Esophagus mucosa (tissue), 1 donor: ENCODE results near the gene MEGF9. TPM values are rescaled to one million over a fixed set of nuclear protein-coding genes. Genes with fewer than 3 reads are reported as not detected.
"Not testable (repeated sequence)": the region's sequence is repeated elsewhere in the genome, so short reads cannot be mapped to it uniquely, and the experiment has no call there.

ENCODE experiments used
- ATAC-seq: fragments of 200-7000 bp; cut with Tn5 transposase; one replicate; pipeline ENCODE4 v1.9.1; 2020
- total RNA-seq: library from RNA; stranded (reverse); gene quantifications from one replicate; pipeline ENCODE4 v1.2.4, GENCODE V29; 2023
- donor health status: DM: yes; HTN: yes; CAD: no.

Gene MEGF9
- total RNA-seq, 1 donor from 2014 or later, result 9.8 TPM

DNA sequence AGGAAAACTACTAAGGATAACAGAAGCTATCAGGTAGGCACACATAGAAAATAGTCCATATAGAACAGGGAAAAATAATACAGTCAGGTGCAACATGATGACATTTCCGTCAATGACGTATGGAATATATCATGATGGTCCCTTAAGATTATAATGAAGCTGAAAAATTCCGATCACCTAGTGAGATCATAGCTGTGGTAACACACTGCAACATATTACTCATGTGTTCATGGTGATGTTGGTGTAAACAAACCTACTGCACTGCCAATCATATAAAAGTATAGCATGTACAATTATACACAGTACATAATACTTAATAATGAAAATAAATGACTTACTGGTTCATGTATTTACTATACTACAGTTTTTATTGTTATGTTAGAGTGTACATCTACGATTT, 60.0 kb downstream of the MEGF9 start:
- ATAC-seq, result no peak

DNA sequence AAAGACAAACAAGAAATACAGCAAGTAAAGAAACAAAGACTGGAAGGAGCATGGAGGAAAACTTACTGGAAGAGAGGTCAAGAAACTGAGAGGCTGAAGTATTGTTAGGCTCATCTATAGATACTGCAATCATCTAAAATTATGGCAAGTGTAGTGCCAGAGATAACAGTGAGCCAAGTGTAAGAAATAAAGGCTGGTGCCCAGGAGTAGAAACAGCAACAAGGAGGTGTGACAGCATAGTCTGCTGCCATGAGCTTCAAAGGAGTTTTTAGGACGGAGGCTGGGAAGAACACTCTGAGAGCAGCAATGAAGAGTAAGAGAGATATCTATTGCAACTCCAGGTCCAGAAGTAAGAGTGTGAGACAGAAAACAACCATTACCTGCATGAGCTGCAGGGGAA, 60.5 kb downstream of the MEGF9 start:
- ATAC-seq, result no peak

DNA sequence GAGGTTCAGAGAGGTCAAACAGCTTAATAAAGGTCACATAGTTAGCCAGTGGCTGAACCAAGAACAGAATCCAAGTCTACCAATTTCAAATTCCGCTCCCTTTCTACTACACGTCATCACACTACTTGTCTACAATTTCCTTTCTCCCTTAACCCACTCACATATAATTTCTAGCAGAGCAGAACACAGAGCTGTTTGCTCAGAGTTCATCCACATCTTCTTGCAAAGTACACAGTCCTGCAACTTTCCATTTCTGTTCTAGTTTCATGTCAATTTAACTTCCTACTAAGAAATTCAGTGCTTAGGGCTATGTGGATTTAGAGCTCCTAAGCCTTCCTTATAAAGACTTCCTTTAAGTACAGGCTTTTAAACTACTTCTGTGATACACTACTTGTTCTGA, 61.3 kb downstream of the MEGF9 start:
- ATAC-seq, result no peak

DNA sequence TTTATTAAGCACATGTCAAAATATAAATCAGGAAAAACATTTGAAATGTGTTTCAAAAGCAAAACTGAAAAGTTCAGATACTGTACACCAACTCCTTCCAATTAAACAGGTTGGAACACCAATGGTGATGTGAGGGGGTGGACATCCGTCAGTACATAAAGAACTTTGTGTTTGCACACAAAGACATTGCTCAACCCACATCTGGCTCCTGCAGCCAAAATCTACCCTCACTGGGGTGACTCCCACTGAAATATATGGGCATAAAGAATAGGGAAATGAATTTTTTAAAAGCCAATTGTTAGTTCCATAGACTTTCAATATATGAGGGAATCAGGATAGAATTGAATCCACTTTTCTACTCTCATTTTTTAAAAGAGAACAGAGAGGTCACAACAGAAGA, 63.9 kb downstream of the MEGF9 start:
- ATAC-seq, result no peak

DNA sequence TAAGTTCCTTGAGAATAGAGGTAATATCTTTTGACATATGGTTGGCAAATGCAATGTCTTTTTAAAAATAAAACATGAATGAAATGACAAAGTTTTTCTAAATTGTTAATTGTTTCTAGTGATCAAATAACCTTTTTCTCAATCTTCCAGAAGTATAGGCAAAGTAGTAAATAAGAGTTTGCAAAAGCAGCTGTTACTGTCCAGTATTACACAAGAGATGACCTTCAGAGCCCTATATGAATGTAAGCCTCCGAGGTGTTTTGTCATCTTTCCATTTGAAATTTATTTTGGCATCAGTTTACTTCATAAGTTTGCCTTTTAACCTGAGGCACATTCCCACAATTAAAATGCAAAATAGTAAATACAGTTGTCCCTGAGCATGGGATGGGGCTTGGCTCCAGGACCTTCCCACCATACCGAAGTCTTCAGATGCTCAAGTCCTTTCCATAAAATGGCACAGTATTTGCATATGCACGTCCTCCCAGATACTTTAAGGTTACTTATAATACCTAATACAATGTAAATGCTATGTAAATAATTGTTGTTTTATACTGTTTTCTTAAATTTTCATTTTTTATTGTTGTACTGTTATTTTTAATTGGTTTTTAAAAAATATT, 65.6 kb downstream of the MEGF9 start:
- no peak for ATAC-seq

DNA sequence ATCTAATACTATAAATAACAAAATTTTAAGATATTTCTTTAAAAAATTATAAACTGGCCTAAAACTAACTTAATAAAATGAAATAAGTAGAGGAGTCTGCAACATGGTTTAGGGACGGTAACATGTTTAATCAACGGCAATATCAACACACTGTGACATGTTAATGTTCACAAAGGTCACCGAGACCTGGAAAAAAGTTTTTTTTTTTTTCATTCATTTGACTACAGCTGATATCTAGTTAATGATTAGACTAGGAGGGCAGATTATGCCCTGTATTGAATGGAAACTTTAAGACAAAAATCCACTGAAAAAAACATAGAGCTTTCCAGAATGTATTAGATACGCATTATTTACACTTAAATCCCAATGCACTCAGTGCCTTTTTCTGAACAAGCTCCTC, 67.3 kb downstream of the MEGF9 start:
- no peak for ATAC-seq

DNA sequence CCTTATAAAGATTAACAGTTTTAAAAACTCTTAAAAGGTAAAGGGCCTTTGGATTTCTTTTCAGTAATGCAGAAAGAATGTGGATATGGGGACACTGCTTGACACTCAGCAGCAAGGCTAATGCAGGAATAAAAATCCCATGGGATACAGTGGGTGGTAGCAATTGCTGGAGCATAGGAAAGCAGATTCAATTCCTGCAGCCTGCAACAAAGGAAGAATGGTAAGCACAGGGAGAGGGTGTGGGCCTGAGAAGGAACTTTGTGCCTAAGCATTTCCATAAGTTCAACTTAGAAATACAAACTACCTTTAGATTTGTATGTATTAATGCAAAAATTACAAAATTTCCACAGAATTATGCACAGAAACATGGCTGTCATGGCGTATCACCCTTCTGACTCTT, 68.5 kb downstream of the MEGF9 start:
- no peak for ATAC-seq

DNA sequence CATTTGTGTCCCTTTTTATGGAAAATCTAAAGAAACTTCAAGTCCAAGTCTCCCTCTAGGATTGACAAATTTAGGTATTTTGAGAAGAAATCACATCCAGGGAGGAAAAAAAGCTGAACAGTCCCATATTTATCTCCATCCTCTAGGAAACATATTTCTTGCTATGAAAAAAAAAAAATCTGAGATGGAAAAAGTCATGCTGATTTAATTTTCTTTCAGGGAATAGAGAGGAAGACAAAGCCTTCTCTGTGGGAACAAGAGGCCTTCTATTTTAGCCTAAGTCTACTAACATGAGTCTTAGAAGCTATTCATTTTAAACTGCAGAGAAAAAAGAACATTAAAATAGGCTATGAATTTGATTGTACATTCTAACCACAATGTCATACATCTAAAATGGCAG, 71.2 kb downstream of the MEGF9 start:
- ATAC-seq, result no peak

DNA sequence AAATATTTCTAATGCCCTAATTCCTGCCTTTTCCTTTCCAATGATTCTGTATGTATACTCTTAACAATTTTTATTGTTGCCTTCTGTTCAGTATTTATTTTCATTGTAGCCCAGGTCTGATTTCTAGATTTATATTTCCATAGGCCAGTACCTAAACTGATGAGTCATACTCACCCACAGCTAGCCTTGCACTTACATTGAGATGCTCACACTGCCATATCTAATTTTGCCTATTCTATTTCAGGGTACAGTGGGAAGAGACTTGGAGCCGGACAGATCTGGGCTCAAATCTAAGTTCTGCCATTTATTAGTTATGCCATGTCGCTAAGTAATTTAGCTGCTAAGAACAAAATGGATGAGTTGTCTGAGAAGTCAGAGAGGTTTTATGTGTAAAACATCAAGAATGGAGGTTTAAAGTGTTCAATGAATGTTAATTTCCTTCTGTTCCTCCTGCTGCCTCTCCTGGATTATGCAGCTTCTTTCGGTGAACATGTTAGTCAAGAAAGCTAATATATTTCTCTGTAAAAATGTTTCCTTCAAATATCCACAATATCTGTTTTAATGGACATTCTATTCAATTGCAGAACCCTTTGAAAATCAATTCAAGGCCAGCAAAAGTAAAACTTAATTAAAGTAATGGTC, 72.0 kb downstream of the MEGF9 start:
- no peak for ATAC-seq

DNA sequence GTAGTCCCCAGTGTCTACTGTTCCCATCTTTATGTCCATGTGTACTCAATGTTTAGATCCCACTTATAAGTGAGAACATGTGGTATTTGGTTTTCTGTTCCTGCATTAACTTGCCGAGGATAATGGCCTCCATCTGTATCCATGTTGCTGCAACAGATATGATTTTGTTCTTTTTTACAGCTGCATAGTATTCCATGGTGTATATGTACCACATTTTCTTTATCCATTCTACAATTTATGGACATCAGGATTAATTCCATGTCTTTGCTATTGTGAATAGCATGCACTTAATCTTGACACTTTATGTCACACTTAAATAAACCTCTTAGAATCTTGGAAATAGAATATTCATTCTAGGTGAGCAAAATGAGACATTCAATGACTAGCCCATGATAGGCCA, 73.4 kb downstream of the MEGF9 start:
- not testable (repeated sequence) for ATAC-seq

DNA sequence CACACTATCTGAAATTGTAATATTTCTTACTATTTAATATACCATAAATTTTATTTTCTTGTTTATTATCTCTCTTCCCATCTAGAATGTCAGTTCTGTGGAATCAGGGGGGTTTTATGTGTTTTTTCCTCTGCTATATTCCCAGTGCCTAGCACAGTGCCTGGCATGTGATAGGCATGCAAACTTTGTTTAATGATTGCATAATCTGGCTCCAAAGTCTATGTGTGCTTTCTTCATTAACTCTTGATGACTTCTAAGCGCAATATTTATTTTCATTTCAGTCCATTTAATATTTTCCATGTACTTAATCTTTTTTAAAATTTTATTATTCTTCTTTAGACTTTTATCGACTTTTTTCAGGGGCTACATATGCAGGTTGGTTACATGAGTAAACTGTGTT, 73.9 kb downstream of the MEGF9 start:
- ATAC-seq, result no peak

DNA sequence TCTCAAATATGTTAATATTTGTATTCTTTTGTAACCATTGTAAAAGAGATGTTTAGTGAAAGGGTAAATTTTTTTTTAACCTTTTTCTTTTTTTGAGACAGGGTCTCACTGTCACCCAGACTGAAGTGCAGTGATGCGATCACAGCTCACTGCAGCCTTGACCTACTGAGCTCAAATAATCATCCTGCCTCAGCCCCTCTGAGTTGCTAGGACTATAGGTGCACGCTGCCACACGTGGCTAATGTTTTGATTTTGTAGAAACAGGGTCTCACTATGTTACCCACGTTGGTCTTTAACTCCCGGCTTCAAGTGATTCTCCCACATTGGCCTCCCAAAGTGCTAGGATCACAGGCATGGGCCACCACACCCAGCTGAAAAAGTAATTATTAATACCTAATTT, 76.4 kb downstream of the MEGF9 start:
- ATAC-seq, result no peak

DNA sequence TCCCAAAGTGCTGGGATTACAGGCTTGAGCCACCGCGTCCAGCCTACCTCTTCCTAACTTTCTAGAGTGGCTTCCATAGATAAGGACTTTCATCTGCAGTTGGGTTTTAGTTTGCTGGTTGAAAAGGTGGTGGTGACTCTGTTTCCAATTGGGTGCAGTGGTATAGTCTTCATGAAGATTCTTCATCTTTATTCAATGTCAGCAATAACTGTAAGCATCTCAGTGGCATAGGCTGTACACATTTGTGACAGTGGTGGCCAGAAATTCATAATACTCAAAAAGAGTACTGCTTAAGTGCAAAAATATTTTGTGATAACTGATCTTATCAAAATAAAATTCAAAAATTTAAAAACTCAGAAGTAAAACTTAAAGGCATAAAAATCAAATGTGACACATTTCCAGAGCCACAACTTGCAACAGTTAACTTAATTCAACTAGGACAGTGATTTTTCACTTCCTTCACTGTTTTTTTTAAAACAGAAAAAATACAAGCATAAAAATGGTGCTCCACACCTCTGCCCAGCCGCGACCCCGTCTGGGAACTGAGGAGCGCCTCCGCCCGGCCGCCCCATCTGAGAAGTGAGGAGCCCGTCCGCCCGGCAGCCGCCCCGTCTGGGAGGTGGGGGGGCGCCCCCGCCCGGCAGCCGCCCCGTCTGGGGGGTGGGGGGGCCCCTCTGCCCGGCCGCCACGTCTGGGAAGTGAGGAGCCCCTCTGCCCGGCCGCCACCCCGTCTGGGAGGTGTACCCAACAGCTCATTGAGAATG, 77.9 kb downstream of the MEGF9 start:
- no peak for ATAC-seq

DNA sequence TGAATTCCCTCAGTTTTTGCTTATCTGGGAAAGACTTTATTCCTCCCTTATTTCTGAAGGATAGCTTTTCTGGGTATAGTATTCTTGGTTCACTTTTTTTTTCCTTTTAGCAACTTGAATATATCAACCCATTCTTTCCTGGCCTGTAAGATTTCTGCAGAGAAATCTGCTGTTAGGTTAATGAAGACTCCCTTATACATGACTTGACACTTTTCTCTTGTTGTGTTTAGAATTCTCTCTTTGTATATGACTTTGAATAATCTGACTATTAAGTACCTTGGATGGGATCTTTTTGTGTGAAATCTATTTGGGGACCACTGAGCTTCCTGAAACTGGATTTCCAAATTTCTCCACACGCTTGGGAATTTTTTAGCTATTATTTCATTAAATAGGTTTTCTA, 79.3 kb downstream of the MEGF9 start:
- no peak for ATAC-seq

DNA sequence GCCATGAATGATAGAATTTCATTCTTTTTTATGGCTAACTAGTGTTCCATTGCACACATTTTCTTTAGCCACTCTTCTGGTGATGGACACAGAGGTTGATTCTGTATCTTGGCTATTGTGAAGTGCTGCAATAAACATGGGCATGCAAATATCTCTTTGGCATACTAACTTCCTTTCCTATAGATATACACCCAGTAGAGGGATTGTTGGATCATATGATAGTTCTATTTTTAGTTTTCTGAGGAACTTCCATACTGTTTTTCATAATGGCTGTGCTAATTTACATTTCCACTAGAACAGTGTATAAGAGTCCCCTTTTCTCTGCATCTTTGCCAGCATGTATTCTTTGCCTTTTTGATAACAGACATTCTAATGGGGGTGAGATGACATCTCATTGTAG, 83.9 kb downstream of the MEGF9 start:
- no peak for ATAC-seq

DNA sequence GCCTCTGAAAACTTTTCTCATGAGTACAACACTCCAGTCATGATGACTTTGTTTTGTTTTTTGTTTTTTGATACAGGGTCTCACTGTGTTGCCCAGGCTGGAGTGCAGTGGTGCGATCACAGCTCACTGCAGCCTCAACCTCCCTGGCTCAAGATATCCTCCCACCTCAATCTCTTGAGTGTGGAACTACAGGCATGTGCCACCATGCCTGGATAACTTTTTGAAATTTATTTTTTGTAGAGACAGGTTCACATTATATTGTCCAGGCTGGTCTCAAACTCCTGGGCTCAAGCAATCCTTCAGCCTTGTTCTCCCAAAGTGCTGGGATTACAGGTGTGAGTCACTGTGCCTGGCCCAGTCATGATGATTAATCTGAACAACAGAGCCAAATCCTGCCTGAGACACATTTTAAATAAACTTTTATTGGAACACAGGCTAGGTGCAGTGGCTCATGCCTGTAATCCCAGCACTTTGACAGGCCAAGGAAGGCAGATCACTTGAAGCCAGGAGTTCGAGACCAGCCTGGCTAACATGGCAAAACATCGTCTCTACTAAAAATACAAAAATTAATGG, 85.3 kb downstream of the MEGF9 start:
- peak; percentile 94 for ATAC-seq

DNA sequence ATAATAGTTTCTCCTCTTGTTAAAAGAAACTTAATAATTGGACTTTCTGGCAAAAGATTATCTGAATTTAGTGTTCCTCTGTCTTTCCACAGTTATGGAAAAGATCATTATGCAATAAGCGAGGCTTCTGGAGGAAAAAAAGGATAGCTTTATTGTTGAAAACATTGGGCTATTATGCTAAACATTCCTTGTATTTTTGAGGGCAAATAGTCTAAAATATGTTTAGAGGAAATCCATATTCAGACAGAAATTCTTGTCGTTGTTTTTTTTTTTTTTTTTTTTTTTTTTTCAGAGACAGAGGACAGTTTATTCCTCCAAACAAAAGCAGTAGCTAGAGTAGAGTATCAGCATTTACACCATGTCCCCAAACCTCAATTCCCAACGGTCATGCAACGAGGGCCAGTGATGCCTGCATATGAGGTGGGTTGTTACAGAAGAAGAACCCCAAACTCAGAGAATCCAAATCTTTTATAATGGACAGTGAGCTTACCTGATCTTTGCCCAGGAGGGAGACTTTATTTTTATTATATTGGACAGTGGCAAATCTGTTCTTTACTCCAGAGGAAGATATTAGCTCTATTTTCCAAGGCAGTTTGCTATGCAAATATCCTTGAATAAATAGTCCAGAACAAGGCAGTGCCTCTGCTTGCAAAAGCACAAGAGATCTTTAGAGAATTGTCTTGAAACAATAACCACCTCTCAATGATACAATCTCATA, 85.9 kb downstream of the MEGF9 start:
- no peak for ATAC-seq

DNA sequence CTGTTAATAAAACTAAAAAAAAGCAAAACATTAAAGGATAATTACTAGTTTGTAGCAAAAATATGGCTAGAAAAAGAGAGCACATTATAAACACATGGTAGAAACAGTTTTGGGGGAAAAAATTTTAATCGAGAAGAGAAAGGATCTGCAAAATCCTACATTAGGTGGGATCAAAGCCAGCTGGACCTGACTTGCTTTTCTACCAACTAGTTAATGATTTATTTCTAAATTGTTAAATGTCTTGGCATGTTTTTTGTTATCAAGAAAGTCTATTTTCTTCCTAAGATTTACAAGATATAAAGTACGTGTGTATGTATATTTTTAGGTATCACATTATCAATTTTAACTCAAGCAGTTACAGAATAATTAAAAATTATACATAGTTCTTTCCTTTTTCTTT, 87.2 kb downstream of the MEGF9 start:
- ATAC-seq, result no peak

DNA sequence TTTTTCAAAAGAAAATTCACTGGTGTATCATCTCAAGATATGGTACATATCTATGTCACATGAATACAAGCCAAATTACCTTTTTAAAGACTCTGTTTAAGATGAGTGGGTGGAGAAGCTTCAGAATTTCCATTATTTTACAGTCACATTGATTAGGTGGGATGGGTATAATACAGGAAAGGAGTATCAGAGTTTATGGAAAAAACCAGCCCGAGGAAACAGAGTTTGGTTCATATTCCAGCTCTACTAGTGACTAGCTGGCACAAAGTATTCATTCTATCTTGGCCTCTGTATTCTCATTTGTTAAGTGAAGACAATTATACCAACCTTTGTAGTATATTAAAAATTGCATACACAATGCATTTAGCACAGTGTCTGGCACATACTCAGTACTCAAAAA, 87.8 kb downstream of the MEGF9 start:
- ATAC-seq, result no peak

DNA sequence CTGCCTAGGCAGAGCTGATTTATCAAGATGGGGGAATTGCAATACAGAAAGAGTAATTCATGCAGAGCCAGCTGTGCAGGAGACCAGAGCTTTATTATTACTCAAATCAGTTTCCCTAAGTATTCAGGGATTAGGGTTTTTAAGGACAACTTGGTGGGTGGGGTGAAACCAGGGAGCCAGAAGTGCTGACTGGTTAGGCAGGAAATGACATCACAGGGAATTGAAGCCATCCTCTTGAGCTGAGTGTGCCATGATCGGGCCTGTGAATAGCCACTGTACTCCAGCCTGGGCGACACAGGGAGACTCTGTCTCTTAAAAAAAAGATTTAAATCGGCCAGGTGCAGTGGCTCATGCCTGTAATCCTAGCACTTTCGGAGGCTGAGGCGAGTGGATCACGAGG, 89.0 kb downstream of the MEGF9 start:
- peak; percentile 68 for ATAC-seq

DNA sequence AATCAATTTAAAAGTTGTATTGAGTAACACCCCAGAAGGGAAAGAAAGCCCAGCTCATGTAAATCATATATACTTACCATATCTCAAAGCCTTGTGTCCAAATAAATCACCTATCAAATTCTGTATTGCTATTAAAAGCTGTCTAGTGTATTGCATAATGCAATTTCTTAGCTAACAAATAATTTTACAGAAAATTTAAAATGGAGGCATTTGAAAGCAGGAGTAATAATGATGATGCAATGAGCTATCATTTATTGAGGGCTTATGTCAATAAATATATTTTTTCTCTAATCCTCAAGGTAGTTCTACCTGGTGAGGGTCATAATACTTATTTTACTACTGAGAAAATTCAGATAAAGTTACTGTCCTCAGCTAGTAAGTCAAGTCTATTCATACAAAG, 91.5 kb downstream of the MEGF9 start:
- ATAC-seq, result no peak

DNA sequence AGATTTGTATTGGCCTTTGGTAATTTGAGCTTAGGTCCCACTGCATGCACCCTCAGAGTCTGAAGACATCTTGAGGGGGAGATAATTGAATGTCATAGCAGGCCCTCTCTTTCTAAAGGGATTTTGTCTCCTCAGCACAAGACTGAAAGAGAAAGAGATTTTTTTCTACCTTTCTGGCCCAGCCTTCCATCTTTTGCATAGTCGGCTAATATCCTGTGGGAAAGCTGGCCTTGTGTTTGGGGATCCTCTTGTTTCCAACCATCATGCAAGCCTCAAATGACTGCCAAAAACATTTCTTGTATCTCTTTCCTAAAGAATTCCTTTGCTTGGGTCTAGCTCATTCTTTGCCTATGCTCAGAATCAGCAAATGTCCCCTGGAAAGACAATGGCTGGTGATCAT, 92.3 kb downstream of the MEGF9 start:
- ATAC-seq, result no peak
